Fibroblast of skin of right quadriceps (primary cell): ENCODE data around the gene HEMK1.

ENCODE experiments used
- DNase-seq: peaks from one replicate; pipeline ENCODE4 v3.0.0-alpha.2; 2013

Gene HEMK1

GRCh38 chr3:50603261-50604109 lies 34.2 kb downstream of the HEMK1 start:
- DNase-seq, result no peak

GRCh38 chr3:50604110-50604621 lies 34.8 kb downstream of the HEMK1 start:
- DNase-seq, result no peak

- DNase-seq, result no peak
Measured at GRCh38 chr3:50604628-50605588, 35.6 kb downstream of the HEMK1 start.

GRCh38 chr3:50605901-50606326 lies 36.6 kb downstream of the HEMK1 start:
- no peak for DNase-seq

- DNase-seq, result no peak
Measured at GRCh38 chr3:50606596-50606995, 37.3 kb downstream of the HEMK1 start.

- no peak for DNase-seq
Measured at GRCh38 chr3:50607271-50608091, 38.2 kb downstream of the HEMK1 start.

GRCh38 chr3:50608278-50608677 lies 39.0 kb downstream of the HEMK1 start:
- DNase-seq, result no peak

- no peak for DNase-seq
Measured at GRCh38 chr3:50609071-50609762, 39.9 kb downstream of the HEMK1 start.

GRCh38 chr3:50609763-50610085 lies 40.4 kb downstream of the HEMK1 start:
- DNase-seq, result no peak

GRCh38 chr3:50610181-50610971 lies 41.1 kb downstream of the HEMK1 start:
- DNase-seq, result no peak

- DNase-seq, result no peak
Measured at GRCh38 chr3:50610992-50611463, 41.7 kb downstream of the HEMK1 start.

GRCh38 chr3:50611464-50612233 lies 42.3 kb downstream of the HEMK1 start, which contains the start of gene CISH:
Gene CISH (minus strand): TSS chr3:50611774. CDS start chr3:50611650, 124 bp downstream.
- peak; percentile 95 for DNase-seq

- DNase-seq, result no peak
Measured at GRCh38 chr3:50612234-50612882, 43.0 kb downstream of the HEMK1 start.

GRCh38 chr3:50612970-50613846 lies 43.9 kb downstream of the HEMK1 start:
- DNase-seq, result no peak

GRCh38 chr3:50615190-50615589 lies 45.9 kb downstream of the HEMK1 start:
- no peak for DNase-seq

- peak; percentile 74 for DNase-seq
Measured at GRCh38 chr3:50616003-50616769, 46.9 kb downstream of the HEMK1 start.

- DNase-seq, result peak; percentile 89
Measured at GRCh38 chr3:50616770-50617095, 47.4 kb downstream of the HEMK1 start.
